GM23338 (cell line): ENCODE measurements around the gene HS1BP3.

ENCODE experiments used
- CTCF ChIP-seq, 2 experiments: fragments of 200-600 bp in 1 of 2; sonication (generic) in 1 of 2; conservative IDR thresholded peaks; 2 replicates each; pipeline versions ENCODE4 v1.5.1 to v1.6.1; 2016 to 2017; ENCODE audit warnings: antibody characterized with exemption in 2 of 2, low read depth in 2 of 2, mild to moderate bottlenecking in 2 of 2, moderate library complexity in 1 of 2
- EZH2 ChIP-seq: fragments of 200-600 bp; sonication (generic); IDR thresholded peaks from one replicate; pipeline ENCODE4 v1.8.0; 2017; ENCODE audit warnings: antibody characterized with exemption, mild to moderate bottlenecking, low read depth; ENCODE audit not compliant: unreplicated experiment
- EZH2phosphoT487 ChIP-seq: fragments of 200-600 bp; sonication (generic); IDR thresholded peaks from one replicate; pipeline ENCODE4 v1.8.1; 2018; ENCODE audit warnings: antibody characterized with exemption; ENCODE audit not compliant: unreplicated experiment
- JUNB ChIP-seq: IDR thresholded peaks from one replicate; pipeline ENCODE4 v1.6.1; 2016; ENCODE audit warnings: antibody characterized with exemption; ENCODE audit not compliant: unreplicated experiment
- POLR2AphosphoS5 ChIP-seq: IDR thresholded peaks from 2 replicates; pipeline ENCODE4 v1.6.1; 2016; ENCODE audit warnings: antibody characterized with exemption, low read depth
- ZNF114 ChIP-seq: fragments of 250-450 bp; sonication (Bioruptor Pico); IDR thresholded peaks from 2 replicates; pipeline ENCODE4 v1.5.0; 2020; ENCODE audit warnings: mild to moderate bottlenecking, moderate library complexity

GRCh38 chr2:20602803-20603202, 48.1 kb downstream of the HS1BP3 start:
- TF ChIP-seq CTCF (conservative IDR thresholded peaks at IDR 0.05; ENCODE audit: low read depth in 2 of 2): no peak
- no peak for TF ChIP-seq EZH2
- TF ChIP-seq ZNF114: no peak
- no peak for TF ChIP-seq POLR2AphosphoS5
- TF ChIP-seq EZH2phosphoT487: no peak
- no peak for TF ChIP-seq JUNB
